HG03558 (cell line): ENCODE results near the gene CTXND1.
"Not testable (repeated sequence)": the region's sequence is repeated elsewhere in the genome, so short reads cannot be mapped to it uniquely, and the experiment has no call there.

Experiments used
- ATAC-seq: cut with Tn5 transposase; IDR thresholded peaks from one replicate; pipeline ENCODE4 v1.9.1; 2021; ENCODE audit warnings: moderate number of reproducible peaks; ENCODE audit not compliant: unreplicated experiment; ENCODE audit errors: extremely low read depth

Gene CTXND1

GRCh38 chr15:80252121-80252518, at the start of gene CTXND1:
TSS of gene CTXND1 (minus strand) at chr15:80252213. CDS start at chr15:80201949, 50,264 bp downstream.
- no peak for ATAC-seq

DNA sequence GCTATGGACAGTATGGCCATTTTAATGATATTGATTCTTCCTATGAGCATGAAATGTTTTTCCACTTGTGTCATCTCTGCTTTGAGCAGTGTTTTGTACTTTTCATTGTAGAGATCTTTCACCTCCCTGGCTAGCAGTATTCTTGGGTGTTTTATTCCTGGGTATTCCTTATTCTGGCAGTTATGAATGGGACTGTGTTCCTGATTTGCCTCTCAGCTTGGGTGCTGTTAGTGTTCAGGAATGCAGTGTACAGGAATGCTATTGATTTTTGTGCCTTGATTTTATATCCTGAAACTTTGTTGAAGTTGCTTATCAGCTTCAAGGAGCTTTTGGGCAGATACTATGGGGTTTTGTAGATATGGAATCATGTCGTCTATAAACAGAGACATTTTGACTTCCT, 49.5 kb upstream of the CTXND1 start:
- no peak for ATAC-seq

DNA sequence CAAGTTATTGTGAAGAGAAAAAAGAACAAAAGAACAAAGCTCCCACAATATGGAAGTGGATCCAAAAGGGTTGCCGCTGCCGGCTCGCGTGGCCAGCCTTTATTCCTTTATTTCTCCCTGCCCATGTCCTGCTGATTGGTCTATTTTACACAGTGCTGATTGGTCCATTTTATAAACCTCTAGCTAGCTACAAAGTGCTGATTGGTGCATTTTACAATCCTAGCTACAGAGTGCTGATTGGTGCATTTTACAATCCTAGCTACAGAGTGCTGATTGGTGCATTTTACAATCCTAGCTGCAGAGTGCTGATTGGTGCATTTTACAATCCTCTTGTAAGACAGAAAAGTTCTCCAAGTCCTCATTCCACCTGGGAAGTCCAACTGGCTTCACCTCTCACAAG, 43.8 kb upstream of the CTXND1 start:
- not testable (repeated sequence) for ATAC-seq

GRCh38 chr15:80292079-80292478, 40.1 kb upstream of the CTXND1 start:
- ATAC-seq, result no peak

DNA sequence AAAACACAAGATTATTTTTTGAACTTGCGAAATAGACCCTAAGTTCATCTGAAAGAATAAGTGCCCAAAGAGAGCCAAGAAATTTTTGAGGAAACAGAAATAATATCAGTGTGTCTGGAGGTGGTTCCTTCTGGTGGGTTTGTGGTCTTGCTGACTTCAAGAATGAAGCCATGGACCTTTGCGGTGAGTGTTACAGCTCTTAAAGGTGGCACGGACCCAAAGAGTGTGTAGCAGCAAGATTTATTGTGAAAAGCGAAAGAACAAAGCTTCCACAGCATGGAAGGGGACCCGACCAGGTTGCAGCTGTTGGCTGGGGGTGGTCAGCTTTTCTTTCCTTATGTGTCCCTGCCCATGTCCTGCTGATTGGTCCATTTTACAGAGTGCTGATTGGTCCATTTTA, 38.9 kb upstream of the CTXND1 start:
- not testable (repeated sequence) for ATAC-seq

DNA sequence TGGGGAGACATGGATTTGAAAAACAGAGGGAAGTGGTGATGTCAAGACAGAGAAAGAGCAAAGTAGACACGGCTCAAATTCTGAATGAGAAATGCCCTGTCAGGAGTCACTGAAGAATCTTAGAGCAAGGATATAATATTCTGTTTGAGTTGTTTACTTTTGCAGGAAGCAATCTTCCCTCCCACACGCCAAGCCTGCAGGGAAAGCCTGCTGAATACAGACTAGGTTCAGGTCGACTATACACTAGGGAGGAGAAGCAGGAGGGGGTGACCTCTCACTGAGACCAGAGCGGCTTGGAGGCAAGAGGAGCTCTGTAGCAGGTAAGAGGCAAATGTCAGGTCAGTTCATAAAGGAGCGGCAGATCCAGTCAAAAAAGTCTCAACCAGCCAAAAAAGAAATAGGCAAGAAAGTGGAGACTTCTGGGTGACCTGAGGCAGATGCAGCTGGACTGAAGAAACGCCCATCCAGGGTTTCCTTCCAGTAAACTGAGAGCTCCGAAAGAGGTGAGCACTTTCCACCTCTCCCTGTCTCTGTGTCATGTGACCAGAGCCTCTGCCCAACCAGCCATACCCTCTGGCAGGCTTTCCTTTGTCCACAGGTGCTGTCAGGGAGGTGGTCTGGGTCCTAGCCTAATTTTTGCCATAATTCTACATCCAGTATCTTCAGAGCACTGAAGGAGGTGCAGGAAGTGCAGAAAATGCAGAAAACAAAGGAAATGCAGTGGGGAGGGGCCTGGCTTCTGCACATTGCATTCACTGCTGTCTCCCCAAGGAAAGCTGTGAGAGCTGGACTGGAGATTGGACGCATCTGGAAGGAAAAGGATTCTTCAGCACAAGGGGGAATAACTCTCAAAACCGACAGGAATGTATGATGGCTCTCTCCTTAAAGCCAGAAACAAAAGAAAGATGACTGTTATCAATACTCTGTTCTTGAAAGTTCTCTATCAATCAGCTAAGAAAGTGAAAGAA, 37.8 kb upstream of the CTXND1 start:
- ATAC-seq, result no peak

- no peak for ATAC-seq
Measured at GRCh38 chr15:80288131-80288530, 36.1 kb upstream of the CTXND1 start.

DNA sequence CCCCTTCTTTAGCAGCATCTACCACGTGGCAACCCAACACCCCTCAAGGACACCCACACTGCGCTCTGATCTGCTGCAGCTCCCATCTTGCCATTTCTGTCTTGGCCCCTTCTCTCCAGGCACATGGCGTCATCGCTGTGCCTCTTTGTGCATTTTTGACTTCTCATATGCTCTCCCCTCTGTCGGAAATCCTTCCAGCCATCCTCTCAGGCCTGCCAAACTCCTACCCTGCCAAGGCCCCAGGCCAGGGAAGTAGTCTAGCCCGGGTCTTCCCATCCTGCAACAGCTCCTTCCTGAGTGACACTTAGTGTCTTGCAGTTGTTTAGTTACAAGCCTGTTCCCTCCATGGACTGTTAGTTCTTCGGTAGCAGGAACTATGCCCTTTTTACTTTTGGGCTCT, 34.0 kb upstream of the CTXND1 start:
- no peak for ATAC-seq

GRCh38 chr15:80285379-80285778, 33.4 kb upstream of the CTXND1 start:
- ATAC-seq, result no peak

- ATAC-seq, result no peak
Measured at GRCh38 chr15:80283531-80283930, 31.5 kb upstream of the CTXND1 start.

DNA sequence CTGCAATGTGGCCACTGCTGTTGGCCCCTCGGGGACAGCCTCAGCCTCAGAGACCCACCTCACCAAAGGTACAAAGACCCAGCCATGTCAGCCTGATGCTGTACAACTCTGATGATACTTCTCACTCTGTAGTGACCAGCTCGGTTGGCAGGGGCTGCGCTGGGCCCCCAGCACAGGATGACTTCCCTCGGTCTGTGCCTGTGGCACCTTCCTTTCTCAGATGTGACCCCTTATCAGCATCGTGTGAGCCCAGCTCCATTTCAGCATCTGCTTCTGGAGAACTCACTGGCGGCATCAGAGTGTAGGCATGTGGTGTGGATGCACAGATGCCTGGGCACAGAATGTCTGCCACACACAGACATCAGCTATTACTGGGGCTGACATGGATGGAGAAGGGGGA, 25.1 kb upstream of the CTXND1 start:
- ATAC-seq, result no peak

GRCh38 chr15:80275961-80276360, 23.9 kb upstream of the CTXND1 start:
- ATAC-seq, result no peak

DNA sequence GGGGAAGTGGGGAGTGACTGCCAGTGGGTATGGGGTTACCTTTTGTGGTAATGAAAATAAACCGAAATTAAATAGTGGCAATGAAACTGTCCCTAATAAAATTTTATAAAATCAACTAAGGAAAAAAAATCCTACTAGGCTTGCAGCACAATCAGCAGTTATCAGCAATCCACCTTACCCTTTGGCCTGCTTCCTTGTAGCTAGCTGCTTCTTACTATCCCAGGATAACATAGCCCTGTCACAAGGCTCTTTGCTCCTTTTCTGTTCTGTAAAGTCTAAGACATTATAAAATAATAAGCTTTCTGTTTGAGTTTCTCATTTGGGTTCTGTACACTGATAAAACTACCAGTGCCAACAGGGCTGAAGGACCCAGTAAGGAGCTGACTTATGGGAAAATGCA, 23.0 kb upstream of the CTXND1 start:
- no peak for ATAC-seq

DNA sequence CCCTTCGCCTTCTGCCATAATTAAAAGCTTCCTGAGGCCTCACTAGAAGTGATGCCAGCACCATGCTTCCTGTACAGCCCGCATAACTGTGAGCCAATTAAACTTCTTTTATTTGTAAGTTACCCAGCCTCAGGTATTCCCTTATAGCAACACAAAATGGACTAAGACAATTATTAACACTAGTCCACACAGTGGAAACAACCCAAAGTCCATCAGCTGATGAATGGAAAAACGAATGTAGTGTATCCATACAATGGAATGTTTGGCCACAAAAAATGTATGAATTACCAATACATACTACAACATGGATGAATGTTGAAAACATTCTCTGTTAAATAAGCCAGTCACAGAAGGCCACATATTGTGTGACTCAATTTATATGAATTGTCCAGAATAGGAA, 22.5 kb upstream of the CTXND1 start:
- no peak for ATAC-seq

DNA sequence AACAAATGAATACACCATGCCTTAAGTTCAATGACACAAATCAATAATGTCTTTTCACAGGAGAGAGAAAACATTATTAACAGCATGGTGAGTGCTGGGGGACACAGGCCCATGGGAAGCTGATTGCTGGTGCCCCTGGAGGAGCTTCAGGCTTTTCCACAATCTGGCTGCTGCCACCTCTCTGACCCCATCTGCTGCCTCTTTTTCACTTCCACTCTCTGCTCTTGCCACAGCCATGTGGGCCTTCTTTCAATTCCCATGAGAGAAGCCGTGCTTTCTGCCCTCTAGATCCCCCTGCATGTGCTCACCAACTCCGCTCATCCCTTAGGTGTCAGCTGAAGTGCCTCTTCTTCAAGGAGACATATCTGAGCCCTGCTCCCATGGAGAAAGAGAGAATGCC, 21.0 kb upstream of the CTXND1 start:
- no peak for ATAC-seq

DNA sequence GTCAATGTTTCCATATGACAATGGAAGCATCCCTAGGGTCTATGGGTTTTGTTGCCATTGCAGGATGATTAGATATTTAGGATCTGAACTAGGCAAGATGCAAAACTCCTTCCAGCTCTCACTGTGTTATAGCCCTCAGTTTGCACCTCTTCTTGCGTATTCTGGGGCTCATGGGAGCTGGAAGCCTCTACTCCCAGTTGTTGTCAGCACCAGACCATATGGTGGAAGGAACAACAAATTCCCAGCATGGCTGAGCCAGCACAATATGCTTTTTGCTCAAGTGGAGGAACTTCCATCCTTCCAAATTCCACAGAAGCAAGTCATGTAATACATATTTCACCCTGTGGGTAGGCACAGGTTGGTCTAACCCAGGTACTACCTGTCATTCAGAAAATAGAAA, 18.5 kb upstream of the CTXND1 start:
- no peak for ATAC-seq

DNA sequence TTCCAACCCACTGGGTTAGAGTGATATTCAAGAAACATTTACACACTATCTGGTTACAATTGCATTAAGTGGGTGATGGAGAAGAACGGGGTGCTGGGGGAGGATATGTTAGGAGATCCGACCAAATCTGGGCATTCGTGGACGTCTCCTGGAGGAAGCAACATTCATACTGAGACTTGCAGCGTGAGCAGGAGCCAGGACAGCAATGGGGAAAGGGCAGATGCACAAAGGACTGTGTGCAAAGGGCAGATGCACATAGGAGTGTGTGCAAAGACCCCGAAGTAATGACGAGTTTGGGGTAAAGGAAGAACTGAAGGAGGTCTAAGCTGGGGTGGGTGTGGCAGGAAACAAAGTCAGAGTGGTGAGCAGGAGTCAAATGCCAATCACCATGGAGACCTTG, 16.1 kb upstream of the CTXND1 start:
- ATAC-seq, result no peak

GRCh38 chr15:80267658-80268057, 15.6 kb upstream of the CTXND1 start:
- no peak for ATAC-seq

GRCh38 chr15:80266745-80267144, 14.7 kb upstream of the CTXND1 start:
- ATAC-seq, result no peak

GRCh38 chr15:80266113-80266512, 14.1 kb upstream of the CTXND1 start:
- no peak for ATAC-seq

DNA sequence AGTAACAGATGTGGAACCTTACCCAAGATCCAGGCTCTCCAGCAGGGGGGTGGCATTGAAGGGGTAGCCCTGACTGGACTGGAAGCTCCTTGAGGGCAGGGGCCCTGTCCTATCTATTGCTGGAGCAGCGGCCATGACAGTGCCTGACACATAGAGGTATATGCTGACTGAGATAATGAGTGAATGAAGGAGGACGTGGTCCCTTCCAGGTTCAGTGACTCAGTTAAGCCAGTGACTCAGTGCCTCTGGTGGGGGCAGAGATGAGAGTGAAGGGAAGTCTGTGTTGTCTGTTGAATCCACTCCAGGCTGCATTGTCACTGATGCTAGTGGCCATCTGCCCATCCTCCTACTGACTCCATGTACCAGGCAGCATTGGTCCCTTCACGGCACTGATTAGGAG, 13.0 kb upstream of the CTXND1 start:
- no peak for ATAC-seq

- no peak for ATAC-seq
Measured at GRCh38 chr15:80264031-80264430, 12.0 kb upstream of the CTXND1 start.
